Myocyte (in vitro differentiated cells): Measurements from ENCODE around the gene TBCD. TPM values are rescaled to one million over a fixed set of nuclear protein-coding genes. Genes with fewer than 3 reads are reported as not detected.
"Not testable (repeated sequence)": the region's sequence is repeated elsewhere in the genome, so short reads cannot be mapped to it uniquely, and the experiment has no call there.

Experiments used
- DNase-seq: peaks from one replicate; pipeline ENCODE4 v3.0.0-alpha.2; 2012; ENCODE audit warnings: low read depth
- total RNA-seq: library from RNA; depleted of rRNA; stranded (reverse); fragments of >200 nt; gene quantifications from 2 replicates; pipeline ENCODE4 v1.2.3, GENCODE V29; 2014

The TBCD gene
- total RNA-seq, 1 donor from 2014 or later, result 25.4 TPM

DNA sequence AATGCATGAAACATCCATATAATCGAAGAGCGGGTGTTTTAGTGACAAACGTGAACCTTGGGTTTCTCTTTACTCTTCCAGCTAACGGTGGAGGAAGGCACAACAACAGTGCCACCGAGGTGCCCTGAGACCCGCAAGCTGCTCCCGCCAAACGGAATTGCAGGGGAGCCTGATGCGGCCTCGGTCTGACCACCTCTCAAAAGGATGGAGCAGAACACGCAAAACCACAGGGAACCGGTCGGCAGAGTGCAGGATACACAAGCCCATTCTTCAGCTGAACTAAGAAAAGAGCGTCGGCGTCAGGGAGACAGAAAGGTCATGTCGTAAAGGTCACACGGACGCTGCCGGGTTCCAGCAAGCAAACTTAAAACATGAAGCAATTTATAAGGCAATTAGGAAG, 197.5 kb downstream of the TBCD start:
- no peak for DNase-seq

- no peak for DNase-seq
Observed at GRCh38 chr17:82949984-82950383, 198.1 kb downstream of the TBCD start.

- DNase-seq, result no peak
Observed at GRCh38 chr17:82950525-82951102, 198.7 kb downstream of the TBCD start.

DNA sequence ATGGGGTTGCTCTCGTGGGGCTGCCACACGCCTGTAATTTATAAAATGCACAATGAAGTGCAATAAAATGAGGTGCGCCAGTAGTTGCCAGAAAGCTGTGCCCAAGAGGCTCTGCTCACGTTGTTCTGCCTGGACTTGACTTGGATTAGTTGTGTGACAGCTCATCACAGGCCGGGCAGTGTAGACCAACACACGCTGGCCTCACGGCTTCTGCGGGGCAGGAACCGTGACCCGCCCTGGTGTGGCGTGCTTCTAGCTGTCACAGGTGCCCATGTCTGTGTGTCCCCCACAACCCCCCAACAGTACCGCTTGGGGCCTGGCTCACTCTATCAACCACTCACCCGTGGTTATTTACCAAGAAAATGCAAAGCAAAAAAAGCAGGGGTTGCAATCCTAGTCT, 200.2 kb downstream of the TBCD start:
- no peak for DNase-seq

- not testable (repeated sequence) for DNase-seq
Observed at GRCh38 chr17:82955106-82955505, 203.2 kb downstream of the TBCD start.

GRCh38 chr17:82955627-82956026, 203.8 kb downstream of the TBCD start:
- not testable (repeated sequence) for DNase-seq

GRCh38 chr17:82956146-82956725, 204.4 kb downstream of the TBCD start:
- DNase-seq, result no peak

- DNase-seq, result no peak
Observed at GRCh38 chr17:82956726-82957468, 205.0 kb downstream of the TBCD start.

DNA sequence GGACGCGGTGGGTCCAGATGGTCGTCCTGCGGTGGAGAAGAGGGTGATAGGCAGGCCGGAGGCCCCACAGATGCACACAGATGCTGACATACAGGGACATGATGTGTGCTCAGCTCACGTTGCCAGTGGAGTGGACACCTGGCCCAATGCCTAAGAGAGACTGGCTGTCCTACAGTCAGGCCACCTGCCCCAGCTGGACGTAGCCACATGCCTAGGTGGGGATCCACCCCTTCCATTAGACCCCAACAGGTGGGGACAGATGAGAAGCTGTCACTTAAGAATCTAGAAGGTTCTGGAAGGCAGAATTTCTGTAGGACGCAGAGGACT, 205.6 kb downstream of the TBCD start:
- DNase-seq, result no peak

DNA sequence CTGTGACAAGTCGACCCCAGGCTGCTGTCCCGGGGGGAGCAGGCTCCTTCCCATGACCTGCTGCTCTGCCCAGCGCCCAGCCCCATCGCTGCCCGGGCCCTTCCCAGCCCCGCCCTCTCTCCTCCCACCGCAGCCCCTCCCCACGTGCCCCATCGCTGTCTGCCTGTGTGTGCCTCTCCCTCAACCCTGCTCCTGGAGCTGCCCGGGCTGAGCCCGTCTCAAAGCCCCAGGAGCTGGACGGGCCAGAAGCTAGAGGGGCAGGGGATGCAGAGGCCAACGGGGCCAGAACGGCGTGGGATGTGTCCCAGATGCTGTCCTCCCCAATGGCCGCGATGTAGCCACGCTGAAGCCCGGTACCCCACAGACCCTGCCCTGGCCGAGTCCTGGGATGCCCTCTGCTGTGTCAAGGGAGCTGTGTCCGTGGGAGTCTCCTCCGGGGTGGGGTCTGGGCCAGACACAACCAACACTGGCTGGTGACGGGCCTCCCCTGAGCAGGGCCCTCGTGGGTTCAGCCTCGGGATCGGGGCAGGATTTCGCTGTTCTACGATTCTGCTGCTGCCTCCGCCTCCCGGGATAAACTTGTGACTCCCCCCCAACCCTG, 206.2 kb downstream of the TBCD start:
- DNase-seq, result no peak

- no peak for DNase-seq
Observed at GRCh38 chr17:82959242-82959930, 207.5 kb downstream of the TBCD start.

GRCh38 chr17:82959990-82960418, 208.1 kb downstream of the TBCD start:
- DNase-seq, result no peak

- DNase-seq, result no peak
Observed at GRCh38 chr17:82960419-82961271, 208.8 kb downstream of the TBCD start.

DNA sequence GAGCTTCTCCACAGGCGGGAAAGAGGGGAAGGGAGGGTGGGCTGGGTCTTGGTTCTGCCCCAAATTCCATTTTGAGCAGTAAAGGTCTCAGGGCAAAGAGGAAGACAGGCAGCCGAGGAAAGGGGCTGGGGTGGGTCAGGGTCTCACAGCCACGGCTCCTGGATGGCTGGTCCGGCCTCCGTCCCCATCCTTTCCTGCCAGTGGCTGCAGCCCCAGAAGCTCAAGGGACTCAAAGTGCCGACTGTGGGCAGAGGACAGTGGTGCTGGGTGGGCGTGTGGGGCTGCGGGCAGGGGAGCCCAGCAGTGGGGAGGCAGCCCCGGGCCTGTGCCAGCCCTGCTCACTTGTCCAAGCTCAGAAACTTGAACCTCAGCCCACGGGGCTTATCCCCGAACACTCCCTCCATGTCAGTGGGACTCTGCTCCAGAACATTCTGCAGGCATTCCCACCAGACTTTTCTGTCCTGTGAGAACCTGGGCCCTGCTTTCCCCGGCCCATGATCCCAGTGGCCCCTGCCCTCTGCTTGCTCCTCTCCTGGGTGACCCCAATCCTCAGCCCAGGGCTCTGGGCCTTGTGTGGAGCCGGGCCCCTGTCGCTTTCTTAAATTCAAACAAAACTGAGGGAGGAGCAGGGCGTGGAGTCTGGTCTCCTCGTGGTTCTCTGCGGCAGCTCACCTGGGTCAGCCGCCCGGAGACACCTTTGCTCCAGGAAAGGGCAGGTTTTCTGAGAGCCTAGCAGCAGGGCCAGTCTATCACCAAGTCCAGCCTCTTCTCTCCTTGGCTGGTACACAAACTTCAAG, 209.7 kb downstream of the TBCD start:
- DNase-seq, result no peak

DNA sequence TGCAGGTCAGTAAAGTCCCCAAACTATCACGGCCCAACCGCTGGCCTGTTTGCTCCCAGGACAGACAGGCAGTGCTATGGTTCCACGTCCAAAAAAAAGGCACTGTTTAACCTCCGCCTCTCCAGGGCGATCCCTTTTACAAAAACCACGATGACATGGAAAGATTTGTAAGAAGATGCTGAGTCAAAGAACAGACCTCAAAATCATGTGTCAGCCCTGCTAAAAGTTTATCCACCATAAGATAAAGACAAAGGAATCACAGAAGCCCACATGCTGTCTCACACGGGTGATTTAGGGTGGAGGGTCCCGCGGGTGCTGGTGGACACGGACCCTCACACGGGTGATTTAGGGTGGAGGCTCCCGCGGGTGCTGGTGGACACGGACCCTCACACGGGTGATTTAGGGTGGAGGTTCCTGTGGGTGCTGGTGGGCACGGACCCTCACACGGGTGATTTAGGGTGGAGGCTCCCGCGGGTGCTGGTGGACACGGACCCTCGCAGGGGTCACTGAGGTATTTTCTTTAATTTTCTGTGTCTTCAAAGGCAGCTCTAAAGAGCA, 210.4 kb downstream of the TBCD start:
- DNase-seq, result peak; percentile 10

- peak; percentile 62 for DNase-seq
Observed at GRCh38 chr17:82963104-82963950, 211.5 kb downstream of the TBCD start.

GRCh38 chr17:82964451-82964850, 212.6 kb downstream of the TBCD start:
- DNase-seq, result not testable (repeated sequence)

DNA sequence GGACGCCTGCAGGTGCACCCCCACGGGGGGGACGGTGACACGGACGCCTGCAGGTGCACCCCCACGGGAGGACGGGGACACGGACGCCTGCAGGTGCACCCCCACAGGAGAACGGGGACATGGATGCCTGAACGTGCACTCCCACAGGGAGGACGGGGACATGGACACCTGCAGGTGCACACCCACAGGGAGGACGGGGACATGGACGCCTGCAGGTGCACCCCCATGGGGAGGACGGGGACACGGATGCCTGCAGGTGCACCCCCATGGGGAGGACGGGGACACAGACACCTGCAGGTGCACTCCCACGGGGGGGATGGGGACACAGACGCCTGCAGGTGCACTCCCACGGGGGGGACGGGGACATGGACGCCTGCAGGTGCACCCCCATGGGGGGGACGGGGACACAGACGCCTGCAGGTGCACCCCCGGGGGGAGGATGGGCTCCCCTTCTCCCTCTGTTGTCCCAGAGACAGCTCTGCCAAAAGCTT, 213.0 kb downstream of the TBCD start:
- no peak for DNase-seq

DNA sequence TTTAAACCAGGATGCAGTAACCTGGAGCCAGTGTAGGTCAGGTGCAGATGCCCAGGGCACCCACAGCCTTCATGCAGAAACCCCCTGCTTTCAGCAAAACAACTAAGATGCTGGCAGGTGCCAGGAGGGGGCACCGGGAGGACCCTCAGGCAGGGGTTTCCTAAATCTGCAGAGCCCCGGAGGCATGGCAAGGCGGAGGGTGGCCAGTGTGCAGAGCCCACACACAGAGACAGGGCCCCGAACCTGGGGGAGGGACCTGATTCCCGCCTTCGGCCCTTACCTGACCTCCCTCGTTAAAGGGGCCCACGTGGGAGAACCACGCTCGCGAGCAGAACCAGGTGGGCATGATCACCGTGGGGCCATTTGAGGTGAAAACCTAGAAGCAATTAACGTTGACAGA, 213.5 kb downstream of the TBCD start:
- DNase-seq, result no peak
